ENCODE measurements around the gene CENPU. TPM values are rescaled to one million over a fixed set of nuclear protein-coding genes. Genes with fewer than 3 reads are reported as not detected.

Gene CENPU
- total RNA-seq, 1 donor from 2014 or later, result 8.7 TPM

GRCh38 chr4:184649971-184650855, 83.7 kb downstream of the CENPU start:
- Histone ChIP-seq H3K27me3 (ENCODE audit: control insufficient read depth, insufficient read depth, low read length) (no peaks in the 10 kb centered on the region), H3K4me3 (ENCODE audit: low read depth, low read length) (peak overlapping the region; percentile 69), H3K36me3 (ENCODE audit: control insufficient read depth, insufficient read depth, low read length) (no peaks in the 10 kb centered on the region)
- TF ChIP-seq, protein P1, sequence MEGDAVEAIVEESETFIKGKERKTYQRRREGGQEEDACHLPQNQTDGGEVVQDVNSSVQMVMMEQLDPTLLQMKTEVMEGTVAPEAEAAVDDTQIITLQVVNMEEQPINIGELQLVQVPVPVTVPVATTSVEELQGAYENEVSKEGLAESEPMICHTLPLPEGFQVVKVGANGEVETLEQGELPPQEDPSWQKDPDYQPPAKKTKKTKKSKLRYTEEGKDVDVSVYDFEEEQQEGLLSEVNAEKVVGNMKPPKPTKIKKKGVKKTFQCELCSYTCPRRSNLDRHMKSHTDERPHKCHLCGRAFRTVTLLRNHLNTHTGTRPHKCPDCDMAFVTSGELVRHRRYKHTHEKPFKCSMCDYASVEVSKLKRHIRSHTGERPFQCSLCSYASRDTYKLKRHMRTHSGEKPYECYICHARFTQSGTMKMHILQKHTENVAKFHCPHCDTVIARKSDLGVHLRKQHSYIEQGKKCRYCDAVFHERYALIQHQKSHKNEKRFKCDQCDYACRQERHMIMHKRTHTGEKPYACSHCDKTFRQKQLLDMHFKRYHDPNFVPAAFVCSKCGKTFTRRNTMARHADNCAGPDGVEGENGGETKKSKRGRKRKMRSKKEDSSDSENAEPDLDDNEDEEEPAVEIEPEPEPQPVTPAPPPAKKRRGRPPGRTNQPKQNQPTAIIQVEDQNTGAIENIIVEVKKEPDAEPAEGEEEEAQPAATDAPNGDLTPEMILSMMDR (IDR thresholded peaks at IDR 0.05; ENCODE audit: insufficient read depth, low read length, poor library complexity, severe bottlenecking), result no peak
- no peak for DNase-seq (ENCODE audit: low read depth)

DNA sequence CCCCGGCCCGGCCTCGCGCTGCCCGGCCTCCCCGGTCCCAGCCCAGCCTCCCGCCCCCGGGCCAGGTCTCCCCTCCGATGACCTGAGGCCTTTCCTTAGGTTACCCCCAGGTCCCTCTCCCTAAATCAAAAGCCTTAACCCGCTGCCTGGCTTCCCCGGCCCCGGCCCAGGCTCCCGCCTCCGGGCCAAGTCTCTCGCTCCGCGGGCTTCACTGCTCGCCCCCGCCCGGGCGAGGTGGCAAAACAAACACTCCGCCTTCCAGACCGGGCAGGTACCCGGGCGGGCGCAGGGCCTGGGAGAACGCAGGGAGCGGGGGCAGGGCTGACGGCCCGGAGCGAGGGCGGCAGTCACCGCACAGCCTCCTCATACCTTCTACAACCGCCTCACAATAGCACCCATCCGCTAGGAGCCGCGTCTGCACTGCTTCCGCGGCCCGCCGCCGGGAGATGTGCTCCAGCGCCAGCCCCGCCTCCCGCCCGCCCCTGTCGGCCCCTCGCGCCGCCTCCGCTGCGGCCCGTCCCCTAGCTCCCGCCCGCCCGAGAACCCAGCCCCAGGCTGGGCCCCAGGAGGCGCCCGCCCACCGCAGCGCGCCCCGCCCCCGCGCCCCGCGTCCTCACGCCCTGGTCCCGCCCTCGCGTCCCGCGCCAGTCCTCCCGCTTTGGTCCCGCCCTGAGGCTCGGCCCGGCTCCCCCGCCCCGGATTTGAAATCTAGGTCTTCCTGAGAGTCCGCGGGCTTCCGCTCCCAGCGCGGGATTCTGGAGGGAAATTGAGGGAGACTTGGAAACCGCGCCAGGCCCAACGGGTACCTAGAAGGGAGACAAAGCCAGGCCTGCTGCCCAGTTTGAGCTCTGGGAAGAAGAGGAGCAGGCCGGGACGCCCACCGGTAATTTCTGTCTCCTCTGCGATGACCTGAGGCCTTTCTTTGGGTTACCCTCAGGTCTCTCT, 84.6 kb downstream of the CENPU start, which contains the start of the genes CASP3 and PRIMPOL:
CASP3 (minus strand) TSS at position 422 of the 945 bp plus-strand sequence. CDS start 10,994 bp downstream, outside the sequence.
PRIMPOL (plus strand) TSS at position 713 of the 945 bp plus-strand sequence. CDS start 7,403 bp downstream, outside the sequence.
- H3K36me3 ChIP-seq (ENCODE audit: control insufficient read depth, insufficient read depth, low read length), result no peaks in the 10 kb centered on the region
- DNase-seq (ENCODE audit: low read depth), result peak; percentile 65
- H3K4me3 ChIP-seq (ENCODE audit: low read depth, low read length), result peak within 1 kb of the TSS; percentile 93
- H3K27me3 ChIP-seq (ENCODE audit: control insufficient read depth, insufficient read depth, low read length), result no peaks in the 10 kb centered on the region
- TF ChIP-seq, protein P1 (IDR thresholded peaks at IDR 0.05; ENCODE audit: insufficient read depth, low read length, poor library complexity, severe bottlenecking), result peak; percentile 14

DNA sequence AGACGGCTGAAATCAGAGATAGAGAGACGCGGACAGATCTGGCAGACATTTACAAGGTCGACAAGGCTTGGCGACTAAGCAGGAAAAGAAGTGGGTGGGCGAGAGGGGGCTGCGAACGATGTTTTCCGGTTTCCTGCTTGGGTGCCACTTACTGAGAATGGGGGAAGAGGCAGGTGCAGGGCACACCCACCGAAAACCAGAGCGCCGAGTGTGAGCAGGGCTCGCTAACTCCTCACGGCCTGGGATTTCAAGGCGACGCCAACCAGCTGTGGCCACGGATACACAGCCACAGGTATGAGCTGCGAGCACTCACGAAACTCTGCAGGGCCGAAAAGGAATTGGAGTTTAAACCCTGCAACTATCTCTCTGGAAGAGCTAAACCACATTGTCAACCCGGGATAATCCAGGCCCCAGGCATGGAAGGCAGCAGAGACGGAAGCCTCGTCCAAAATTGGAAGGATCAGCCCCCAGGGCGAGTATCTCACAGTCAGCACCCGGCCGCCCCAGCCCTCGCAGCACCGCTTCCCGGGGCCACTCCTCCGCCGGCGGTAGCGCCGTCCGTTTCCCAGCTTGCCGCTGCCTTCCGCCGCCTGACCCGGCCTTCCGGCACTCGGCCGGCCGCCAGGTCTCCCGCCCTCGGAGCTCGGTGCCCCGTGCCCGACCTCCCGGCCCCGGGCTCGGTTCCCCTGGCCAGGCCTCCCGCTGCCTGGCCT, 85.4 kb downstream of the CENPU start:
- no peaks in the 10 kb centered on the region for H3K27me3 ChIP-seq (ENCODE audit: control insufficient read depth, insufficient read depth, low read length)
- TF ChIP-seq, protein P1 (IDR thresholded peaks at IDR 0.05; ENCODE audit: insufficient read depth, low read length, poor library complexity, severe bottlenecking), result no peak
- no peaks in the 10 kb centered on the region for H3K36me3 ChIP-seq (ENCODE audit: control insufficient read depth, insufficient read depth, low read length)
- peak overlapping the region; percentile 93 for H3K4me3 ChIP-seq (ENCODE audit: low read depth, low read length)
- DNase-seq (ENCODE audit: low read depth), result no peak

DNA sequence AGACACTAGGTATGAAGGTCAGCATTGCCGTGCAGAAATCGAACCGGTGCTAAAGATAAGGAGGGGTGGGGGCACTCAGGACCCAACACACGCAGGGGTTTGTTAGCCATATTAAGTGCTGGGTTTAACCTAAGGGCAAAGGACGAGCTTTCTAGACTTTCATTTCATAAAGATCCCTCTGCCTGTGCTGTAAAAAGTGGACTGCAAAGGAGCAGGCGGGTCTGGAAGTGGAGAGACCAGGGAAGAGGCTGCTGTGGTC, 85.9 kb downstream of the CENPU start:
- DNase-seq (ENCODE audit: low read depth), result no peak
- H3K36me3 ChIP-seq (ENCODE audit: control insufficient read depth, insufficient read depth, low read length), result no peaks in the 10 kb centered on the region
- H3K27me3 ChIP-seq (ENCODE audit: control insufficient read depth, insufficient read depth, low read length), result no peaks in the 10 kb centered on the region
- peak overlapping the region; percentile 93 for H3K4me3 ChIP-seq (ENCODE audit: low read depth, low read length)
- TF ChIP-seq, protein P1 (IDR thresholded peaks at IDR 0.05; ENCODE audit: insufficient read depth, low read length, poor library complexity, severe bottlenecking), result no peak

DNA sequence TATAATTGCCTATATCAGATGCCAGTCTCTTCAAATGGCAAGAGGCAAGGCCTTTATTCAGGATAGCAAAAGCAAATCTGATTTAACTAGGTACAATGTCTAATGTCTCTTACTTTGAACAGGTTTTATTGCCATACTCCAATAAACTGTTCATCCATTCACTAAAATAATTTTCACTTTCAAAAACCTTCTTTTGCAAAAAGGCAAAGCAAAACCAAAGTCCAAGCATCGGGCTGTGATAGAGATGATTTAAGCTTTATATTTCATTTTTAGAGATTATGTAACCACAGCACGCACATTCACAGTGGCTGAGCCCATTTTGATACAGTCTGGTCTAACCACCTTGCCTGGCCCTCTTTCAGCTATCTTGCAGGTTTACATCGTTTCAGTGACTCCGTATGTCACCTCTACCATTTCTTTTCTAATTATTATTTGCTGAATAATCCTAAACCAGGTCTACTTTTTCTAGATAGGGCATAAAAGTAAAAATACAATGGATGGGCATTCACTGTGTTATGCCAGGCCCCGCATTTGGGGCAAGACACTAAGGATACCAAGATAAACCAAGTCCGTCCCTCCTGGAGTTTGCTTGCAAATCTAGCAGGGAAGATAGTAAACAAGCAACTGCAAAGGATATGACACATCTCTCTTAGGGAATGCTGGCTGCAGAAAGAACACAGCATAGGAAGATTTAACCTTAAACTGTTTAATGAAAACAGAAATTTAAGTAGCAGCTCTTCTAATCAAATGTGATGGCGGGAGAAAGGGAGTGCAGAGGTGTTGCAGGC, 86.4 kb downstream of the CENPU start:
- TF ChIP-seq, protein P1 (IDR thresholded peaks at IDR 0.05; ENCODE audit: insufficient read depth, low read length, poor library complexity, severe bottlenecking), result no peak
- no peaks in the 10 kb centered on the region for H3K36me3 ChIP-seq (ENCODE audit: control insufficient read depth, insufficient read depth, low read length)
- no peak for DNase-seq (ENCODE audit: low read depth)
- peak overlapping the region; percentile 93 for H3K4me3 ChIP-seq (ENCODE audit: low read depth, low read length)
- H3K27me3 ChIP-seq (ENCODE audit: control insufficient read depth, insufficient read depth, low read length), result no peaks in the 10 kb centered on the region

All from kidney epithelial cell (primary cell).